ENCODE measurements around the gene UBE2O. TPM values are rescaled to one million over a fixed set of nuclear protein-coding genes. Genes with fewer than 3 reads are reported as not detected.

Gene UBE2O
- total RNA-seq, 2 donors from 2014 or later = 17.1 to 30.3 TPM

GRCh38 chr17:76388966-76389888, 63.7 kb downstream of the UBE2O start:
- intact Hi-C loops (cut with DNase I) = no loop called here
- 60 to 71% methylated on average over 12 to 16 of the region's 16 CpGs for WGBS, 2 donors
- Histone ChIP-seq H3K9me3 (no peaks in the 10 kb centered on the region), H3K27me3 (no peaks in the 10 kb centered on the region), H3K4me1 (peaks cover 29% of the 10 kb centered on the region), H3K27ac (peak overlapping the region in 2 of 4 donors; percentile 23 to 56), H3K4me3 (no peak overlapping the region), H3K36me3 (replicated peaks in 1 of 2; ENCODE audit: insufficient read depth in 1 of 2, low read depth in 2 of 2) (peaks cover 0 to 4% of the 10 kb centered on the region in 2 donors)
- no peak for TF ChIP-seq POLR2A (IDR thresholded peaks at IDR 0.05)
- peak in 4 of 7 experiments; percentile 44 to 49 (median 45) for TF ChIP-seq CTCF (IDR thresholded peaks at IDR 0.05)
- no peak for ATAC-seq
- peak; percentile 38 to 58 (median 54) for DNase-seq

DNA sequence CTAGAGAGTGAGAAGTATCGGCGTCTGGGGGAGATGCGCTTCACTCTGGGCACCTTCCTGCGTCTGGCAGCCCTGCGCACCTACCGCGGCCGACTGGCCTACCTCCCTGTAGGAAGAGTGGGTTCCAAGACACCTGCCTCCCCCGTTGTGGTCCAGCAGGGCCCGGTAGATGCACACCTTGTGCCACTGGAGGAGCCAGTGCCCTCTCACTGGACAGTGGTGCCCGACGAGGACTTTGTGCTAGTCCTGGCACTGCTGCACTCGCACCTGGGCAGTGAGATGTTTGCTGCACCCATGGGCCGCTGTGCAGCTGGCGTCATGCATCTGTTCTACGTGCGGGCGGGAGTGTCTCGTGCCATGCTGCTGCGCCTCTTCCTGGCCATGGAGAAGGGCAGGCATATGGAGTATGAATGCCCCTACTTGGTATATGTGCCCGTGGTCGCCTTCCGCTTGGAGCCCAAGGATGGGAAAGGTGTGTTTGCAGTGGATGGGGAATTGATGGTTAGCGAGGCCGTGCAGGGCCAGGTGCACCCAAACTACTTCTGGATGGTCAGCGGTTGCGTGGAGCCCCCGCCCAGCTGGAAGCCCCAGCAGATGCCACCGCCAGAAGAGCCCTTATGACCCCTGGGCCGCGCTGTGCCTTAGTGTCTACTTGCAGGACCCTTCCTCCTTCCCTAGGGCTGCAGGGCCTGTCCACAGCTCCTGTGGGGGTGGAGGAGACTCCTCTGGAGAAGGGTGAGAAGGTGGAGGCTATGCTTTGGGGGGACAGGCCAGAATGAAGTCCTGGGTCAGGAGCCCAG, 65.8 kb downstream of the UBE2O start:
- ATAC-seq (no peak), DNase-seq (no peak)
- no peak overlapping the region for H3K4me3 ChIP-seq
- intact Hi-C loops (cut with DNase I) = no loop called here
- WGBS, 2 donors = 73 to 83% methylated on average over 15 to 31 of the region's 31 CpGs
- H3K27ac ChIP-seq = no peak overlapping the region
- H3K9me3 ChIP-seq = no peaks in the 10 kb centered on the region
- H3K4me1 ChIP-seq = peaks cover 48% of the 10 kb centered on the region
- H3K27me3 ChIP-seq = no peaks in the 10 kb centered on the region
- TF ChIP-seq CTCF (IDR thresholded peaks at IDR 0.05) (no peak), POLR2A (IDR thresholded peaks at IDR 0.05) (no peak)
- no peaks in the 10 kb centered on the region for H3K36me3 ChIP-seq (replicated peaks in 1 of 2; ENCODE audit: insufficient read depth in 1 of 2, low read depth in 2 of 2)

DNA sequence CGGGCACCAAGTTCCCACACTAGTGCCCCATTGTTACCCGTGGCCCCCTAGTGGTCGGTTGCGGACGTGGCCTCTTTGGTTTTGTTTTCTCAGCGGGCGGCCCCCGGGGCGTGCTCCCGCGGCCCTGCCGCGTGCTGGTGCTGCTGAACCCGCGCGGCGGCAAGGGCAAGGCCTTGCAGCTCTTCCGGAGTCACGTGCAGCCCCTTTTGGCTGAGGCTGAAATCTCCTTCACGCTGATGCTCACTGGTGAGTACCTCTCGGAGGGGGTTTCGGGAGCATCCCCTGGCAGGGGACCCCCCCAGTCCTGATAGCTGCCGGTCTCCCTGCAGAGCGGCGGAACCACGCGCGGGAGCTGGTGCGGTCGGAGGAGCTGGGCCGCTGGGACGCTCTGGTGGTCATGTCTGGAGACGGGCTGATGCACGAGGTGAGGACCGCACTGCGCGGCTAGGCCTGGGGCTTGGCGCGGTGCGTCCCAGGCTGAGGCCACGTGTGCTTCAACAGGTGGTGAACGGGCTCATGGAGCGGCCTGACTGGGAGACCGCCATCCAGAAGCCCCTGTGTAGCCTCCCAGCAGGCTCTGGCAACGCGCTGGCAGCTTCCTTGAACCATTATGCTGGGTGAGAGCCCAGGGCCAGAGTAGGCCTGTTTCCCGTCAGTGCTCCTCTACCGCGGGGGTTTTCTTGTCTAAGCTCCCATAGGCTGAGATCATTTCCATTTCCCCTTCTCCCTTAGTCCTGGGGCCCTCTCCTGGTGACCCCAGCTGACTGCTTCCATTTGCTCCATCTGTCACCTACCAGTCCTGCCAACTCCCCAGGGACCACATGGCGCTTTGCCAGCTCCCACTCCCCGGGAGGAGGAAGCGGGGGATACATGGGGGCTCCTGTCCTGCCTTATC, 66.8 kb downstream of the UBE2O start:
- H3K27ac ChIP-seq = peak overlapping the region in 3 of 4 donors; percentile 83 to 93 (median 88)
- H3K4me1 ChIP-seq = peaks cover 48% of the 10 kb centered on the region
- intact Hi-C loops (cut with DNase I) = no loop called here
- peak; percentile 78 to 83 (median 80) for DNase-seq
- H3K36me3 ChIP-seq (replicated peaks in 1 of 2; ENCODE audit: insufficient read depth in 1 of 2, low read depth in 2 of 2) = no peaks in the 10 kb centered on the region
- no peak overlapping the region for H3K4me3 ChIP-seq
- 9 to 21% methylated on average over 5 to 51 of the region's 52 CpGs for WGBS, 2 donors
- no peaks in the 10 kb centered on the region for H3K27me3 ChIP-seq
- H3K9me3 ChIP-seq = no peaks in the 10 kb centered on the region
- peak; percentile 37 for ATAC-seq
- TF ChIP-seq POLR2A (IDR thresholded peaks at IDR 0.05) = no peak
- peak; percentile 77 to 89 (median 84) for TF ChIP-seq CTCF (IDR thresholded peaks at IDR 0.05)

Data from body of pancreas (tissue), 4 donors.